ENCODE measurements around the gene TBPL2.

DNA sequence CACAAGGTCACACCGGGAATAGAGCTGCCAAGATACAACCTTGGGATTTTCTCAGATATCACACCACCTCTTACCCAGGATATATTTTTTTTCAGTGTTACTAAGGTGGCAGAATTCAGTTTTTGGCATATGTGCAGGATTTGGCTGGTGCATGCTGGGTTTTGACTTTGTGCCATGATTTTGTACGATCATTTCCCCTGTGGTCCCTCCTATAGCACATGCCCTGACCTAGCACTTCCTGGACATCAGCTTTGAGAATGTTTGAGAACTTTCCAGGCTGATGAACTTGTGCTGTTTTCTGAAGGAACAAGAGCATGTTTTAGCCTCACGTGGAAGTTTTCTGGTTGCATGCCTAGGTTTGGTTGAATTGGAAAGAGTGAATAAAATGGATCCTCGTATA lies 11.0 kb upstream of the TBPL2 start:
- TF ChIP-seq POLR2AphosphoS5 (IDR thresholded peaks at IDR 0.05; ENCODE audit: low read depth, low read length) (no peak), YY1 (IDR thresholded peaks at IDR 0.05; ENCODE audit: extremely low read depth, insufficient replicate concordance, low read depth, low read length) (no peak)
- TF ChIP-seq, protein P1, sequence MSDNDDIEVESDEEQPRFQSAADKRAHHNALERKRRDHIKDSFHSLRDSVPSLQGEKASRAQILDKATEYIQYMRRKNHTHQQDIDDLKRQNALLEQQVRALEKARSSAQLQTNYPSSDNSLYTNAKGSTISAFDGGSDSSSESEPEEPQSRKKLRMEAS (IDR thresholded peaks at IDR 0.05): no peak
- TF ChIP-seq, protein P2, sequence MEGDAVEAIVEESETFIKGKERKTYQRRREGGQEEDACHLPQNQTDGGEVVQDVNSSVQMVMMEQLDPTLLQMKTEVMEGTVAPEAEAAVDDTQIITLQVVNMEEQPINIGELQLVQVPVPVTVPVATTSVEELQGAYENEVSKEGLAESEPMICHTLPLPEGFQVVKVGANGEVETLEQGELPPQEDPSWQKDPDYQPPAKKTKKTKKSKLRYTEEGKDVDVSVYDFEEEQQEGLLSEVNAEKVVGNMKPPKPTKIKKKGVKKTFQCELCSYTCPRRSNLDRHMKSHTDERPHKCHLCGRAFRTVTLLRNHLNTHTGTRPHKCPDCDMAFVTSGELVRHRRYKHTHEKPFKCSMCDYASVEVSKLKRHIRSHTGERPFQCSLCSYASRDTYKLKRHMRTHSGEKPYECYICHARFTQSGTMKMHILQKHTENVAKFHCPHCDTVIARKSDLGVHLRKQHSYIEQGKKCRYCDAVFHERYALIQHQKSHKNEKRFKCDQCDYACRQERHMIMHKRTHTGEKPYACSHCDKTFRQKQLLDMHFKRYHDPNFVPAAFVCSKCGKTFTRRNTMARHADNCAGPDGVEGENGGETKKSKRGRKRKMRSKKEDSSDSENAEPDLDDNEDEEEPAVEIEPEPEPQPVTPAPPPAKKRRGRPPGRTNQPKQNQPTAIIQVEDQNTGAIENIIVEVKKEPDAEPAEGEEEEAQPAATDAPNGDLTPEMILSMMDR (IDR thresholded peaks at IDR 0.05 in 2 of 3, conservative IDR thresholded peaks at IDR 0.05 in 1 of 3; ENCODE audit: borderline replicate concordance in 1 of 3, insufficient read depth in 1 of 3, low read depth in 2 of 3, low read length in 2 of 3): no peak
